ENCODE data around the gene MC2R.
A peak's percentile ranks its signal among the peaks of the same experiment; 100 is the strongest.

MC2R gene

GRCh38 chr18:13915391-13915790 lies at the start of gene MC2R:
Gene MC2R, minus strand, starts transcription at chr18:13915536. Its CDS starts 30,018 bp downstream, at chr18:13885518.
- H3K27ac ChIP-seq = peak within 1 kb of the TSS; percentile 19 to 22
- H3K4me3 ChIP-seq = no peak within 1 kb of the TSS
- DNase-seq (ENCODE audit: low spot score) = no peak
- no peak for TF ChIP-seq CTCF (IDR thresholded peaks at IDR 0.05)

GRCh38 chr18:13945811-13946210 lies 30.5 kb upstream of the MC2R start:
- no peak overlapping the region for H3K27ac ChIP-seq
- DNase-seq (ENCODE audit: low spot score) = no peak
- no peak overlapping the region for H3K4me3 ChIP-seq
- TF ChIP-seq CTCF (IDR thresholded peaks at IDR 0.05) = no peak

GRCh38 chr18:13943338-13943737 lies 28.0 kb upstream of the MC2R start:
- DNase-seq (ENCODE audit: low spot score) = no peak
- Histone ChIP-seq H3K27ac (no peak overlapping the region), H3K4me3 (no peak overlapping the region)
- TF ChIP-seq CTCF (IDR thresholded peaks at IDR 0.05) = no peak

- no peak overlapping the region for H3K4me3 ChIP-seq
- DNase-seq (ENCODE audit: low spot score) = no peak
- no peak overlapping the region for H3K27ac ChIP-seq
- TF ChIP-seq CTCF (IDR thresholded peaks at IDR 0.05) = no peak
These were observed 25.0 kb upstream of the MC2R start for GRCh38 chr18:13940326-13940725.

- no peak for DNase-seq (ENCODE audit: low spot score)
These were observed 19.3 kb upstream of the MC2R start for GRCh38 chr18:13934676-13935075.

GRCh38 chr18:13934058-13934457 lies 18.7 kb upstream of the MC2R start:
- no peak for TF ChIP-seq CTCF (IDR thresholded peaks at IDR 0.05)
- DNase-seq (ENCODE audit: low spot score) = no peak
- no peak overlapping the region for H3K27ac ChIP-seq
- no peak overlapping the region for H3K4me3 ChIP-seq

More at GRCh38 chr18:13934676-13935075, 19.3 kb upstream of the MC2R start:
- no peak for TF ChIP-seq CTCF (IDR thresholded peaks at IDR 0.05)
- Histone ChIP-seq H3K4me3 (no peak overlapping the region), H3K27ac (no peak overlapping the region)

GRCh38 chr18:13932285-13933025 lies 17.1 kb upstream of the MC2R start:
- TF ChIP-seq CTCF (IDR thresholded peaks at IDR 0.05) = no peak
- DNase-seq (ENCODE audit: low spot score) = no peak
- H3K4me3 ChIP-seq = no peak overlapping the region
- no peak overlapping the region for H3K27ac ChIP-seq
